H1 (cell line): ENCODE measurements around the gene TMEM202.
"Not testable (repeated sequence)": the region's sequence is repeated elsewhere in the genome, so short reads cannot be mapped to it uniquely, and the experiment has no call there.

Source experiments
- ATF2 ChIP-seq: IDR thresholded peaks from 2 replicates; pipeline ENCODE4 v1.6.1; 2012; ENCODE audit warnings: low read length, inconsistent platforms
- CEBPB ChIP-seq: IDR thresholded peaks from 2 replicates; pipeline ENCODE4 v1.6.1; 2012; ENCODE audit warnings: low read depth, low read length
- CTCF ChIP-seq, 3 experiments: IDR thresholded peaks; 1 replicate in 2 of 3; 2 replicates in 1 of 3; pipeline versions ENCODE4 v1.5.1 to v1.6.1; 2011; ENCODE audit warnings: low read length in 3 of 3, mild to moderate bottlenecking in 3 of 3, inconsistent platforms in 2 of 3, low read depth in 1 of 3, moderate library complexity in 1 of 3; ENCODE audit not compliant: insufficient read depth in 1 of 3; ENCODE audit errors: control extremely low read depth in 1 of 3
- EGR1 ChIP-seq: IDR thresholded peaks from 2 replicates; pipeline ENCODE4 v1.6.1; 2011; ENCODE audit warnings: low read depth, low read length, borderline replicate concordance
- EP300 ChIP-seq, 2 experiments: IDR thresholded peaks; 1 replicate in 1 of 2; 2 replicates in 1 of 2; pipeline ENCODE4 v1.6.1; 2011 to 2012; ENCODE audit warnings: low read depth in 2 of 2, low read length in 2 of 2, mild to moderate bottlenecking in 2 of 2, borderline replicate concordance in 1 of 2, inconsistent platforms in 1 of 2, moderate library complexity in 1 of 2
- MAFK ChIP-seq: IDR thresholded peaks from 2 replicates; pipeline ENCODE4 v1.6.1; 2012; ENCODE audit warnings: low read depth, mild to moderate bottlenecking, improper control_type of control experiment, low read length
- POLR2A ChIP-seq, 2 experiments: IDR thresholded peaks; 1 replicate in 1 of 2; 2 replicates in 1 of 2; pipeline ENCODE4 v1.6.1; 2011; ENCODE audit warnings: low read depth in 2 of 2, low read length in 2 of 2, mild to moderate bottlenecking in 2 of 2; ENCODE audit errors: control extremely low read depth in 1 of 2
- POLR2AphosphoS5 ChIP-seq: IDR thresholded peaks from 2 replicates; pipeline ENCODE4 v1.6.1; 2011; ENCODE audit warnings: low read depth, low read length
- SP2 ChIP-seq: IDR thresholded peaks from 2 replicates; pipeline ENCODE4 v1.6.1; 2012; ENCODE audit warnings: mild to moderate bottlenecking, low read length, inconsistent platforms
- USF2 ChIP-seq: IDR thresholded peaks from 2 replicates; pipeline ENCODE4 v1.6.1; 2011; ENCODE audit warnings: low read length, improper control_type of control experiment
- ZNF274 ChIP-seq: IDR thresholded peaks from 2 replicates; pipeline ENCODE4 v1.7.0; 2012; ENCODE audit warnings: low read length, borderline replicate concordance; ENCODE audit errors: extremely low read depth

GRCh38 chr15:72413337-72413736 lies 15.2 kb downstream of the TMEM202 start:
- not testable (repeated sequence) for TF ChIP-seq USF2; CTCF (IDR thresholded peaks at IDR 0.05; ENCODE audit: control extremely low read depth in 1 of 3, insufficient read depth in 1 of 3, low read depth in 1 of 3, low read length in 3 of 3); MAFK; SP2; ZNF274; POLR2AphosphoS5; ATF2; EP300 (IDR thresholded peaks at IDR 0.05; ENCODE audit: borderline replicate concordance in 1 of 2, low read depth in 2 of 2, low read length in 2 of 2); POLR2A (IDR thresholded peaks at IDR 0.05; ENCODE audit: control extremely low read depth in 1 of 2, low read depth in 2 of 2, low read length in 2 of 2); CEBPB; EGR1
